ENCODE measurements around the gene LILRB2.
"Not testable (repeated sequence)": the region's sequence is repeated elsewhere in the genome, so short reads cannot be mapped to it uniquely, and the experiment has no call there.

The LILRB2 gene

DNA sequence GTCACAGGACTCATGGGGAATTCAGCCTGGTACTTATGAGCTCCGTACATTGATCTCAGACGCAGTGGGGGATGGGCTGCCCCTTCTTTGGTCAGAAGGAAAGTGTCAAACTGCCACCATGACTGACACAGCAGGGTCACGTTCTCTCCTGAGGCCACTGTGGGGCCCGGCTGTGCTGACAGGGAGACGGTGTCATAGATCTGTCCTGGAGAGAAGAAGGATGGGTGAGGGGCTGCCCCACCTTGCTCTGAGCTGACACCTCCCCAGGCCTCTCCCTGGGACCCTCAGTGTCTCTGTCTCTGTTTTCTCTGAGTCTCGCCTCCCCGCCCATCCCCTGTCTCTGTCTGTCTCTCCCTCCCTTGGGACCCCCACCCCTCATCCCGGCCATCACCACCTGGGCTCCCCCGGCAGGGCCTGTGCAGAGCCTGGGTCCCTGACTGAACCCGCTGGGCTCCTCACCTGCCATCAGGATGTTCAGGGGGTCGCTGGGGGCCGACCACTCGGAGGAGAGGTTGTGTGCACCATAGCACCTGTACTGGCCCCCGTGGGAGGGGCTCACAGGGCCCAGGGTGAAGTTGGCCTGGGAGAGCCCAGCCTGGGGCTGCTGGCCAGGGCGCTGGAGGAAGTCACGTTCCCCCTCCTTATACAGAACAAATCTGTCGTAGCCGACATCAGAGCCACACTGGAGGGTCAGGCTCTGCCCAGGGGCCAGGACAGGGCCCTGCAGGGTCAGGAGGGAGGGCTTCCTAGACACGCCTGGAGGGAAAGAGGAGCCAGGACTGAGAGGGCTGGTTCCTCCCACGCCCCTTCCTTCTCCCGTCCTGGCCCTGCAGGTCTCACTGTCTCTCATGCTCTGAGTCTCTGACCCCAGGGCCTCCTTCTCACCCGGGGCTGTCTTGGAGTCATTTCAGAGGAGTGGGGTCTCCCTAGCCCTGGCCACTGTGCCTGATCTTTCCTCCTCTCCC is 40.3 kb downstream of the LILRB2 start:
- not testable (repeated sequence) for DNase-seq (ENCODE audit: low spot score)

DNA sequence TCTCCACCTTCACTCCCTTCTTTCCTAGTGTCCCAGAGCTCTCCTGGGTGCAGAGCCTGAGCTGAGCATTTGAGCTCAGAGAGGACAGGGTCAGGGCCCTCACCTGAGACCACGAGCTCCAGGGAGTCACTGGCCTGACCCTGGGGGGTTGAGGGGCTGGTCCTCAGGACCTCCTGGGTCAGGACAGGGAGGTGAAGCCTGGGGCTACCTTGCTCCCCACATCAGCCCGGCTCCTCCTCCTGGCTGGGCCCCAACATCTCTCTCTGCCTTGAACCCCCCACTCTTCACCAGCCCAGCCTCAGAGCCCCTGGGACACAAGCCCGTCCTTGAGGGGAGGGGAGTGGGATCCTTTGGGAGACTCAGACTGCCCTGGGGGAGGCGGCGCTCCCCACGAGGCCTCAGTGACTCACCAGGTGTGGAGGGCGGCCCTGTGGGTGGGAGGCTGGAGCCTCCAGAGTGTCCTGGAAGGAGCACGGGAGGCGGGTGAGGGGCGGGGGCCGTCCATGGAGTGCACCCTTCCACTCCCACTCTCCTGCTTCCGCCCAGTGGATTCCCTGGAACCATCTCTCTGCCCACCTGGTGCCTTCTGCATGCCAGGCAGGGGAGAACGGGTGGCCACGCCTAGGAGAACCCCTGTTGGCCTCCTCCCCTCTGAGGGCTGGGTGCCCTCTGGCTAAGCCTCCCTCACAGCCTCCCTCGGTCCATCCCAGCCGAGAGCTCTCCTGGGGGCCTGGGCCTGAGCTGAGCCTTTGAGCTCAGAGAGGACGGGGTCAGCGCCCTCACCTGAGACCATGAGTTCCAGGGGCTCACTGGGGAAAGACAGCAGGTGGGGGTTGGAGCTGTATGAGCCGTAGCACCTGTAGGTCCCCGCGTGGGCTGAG is 41.2 kb downstream of the LILRB2 start:
- not testable (repeated sequence) for DNase-seq (ENCODE audit: low spot score)

DNA sequence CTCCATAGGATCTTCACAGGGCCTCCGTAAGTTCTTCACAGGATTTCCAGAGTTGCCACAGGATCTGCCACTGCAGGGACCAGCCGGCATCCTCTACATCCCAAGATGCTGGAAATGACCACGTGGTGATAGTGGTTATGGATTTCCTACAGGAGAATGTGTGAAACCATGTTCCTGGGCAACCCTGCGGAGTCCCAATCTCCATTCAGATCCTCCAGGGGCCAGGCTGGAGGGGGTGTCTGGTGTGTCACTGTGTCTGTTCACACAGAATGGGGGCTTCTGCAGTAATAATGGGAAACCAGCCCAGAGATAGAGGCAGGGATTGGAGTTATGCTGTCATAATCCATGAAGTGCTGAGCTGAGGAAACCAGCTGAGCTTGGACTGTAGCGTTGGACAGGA is 47.0 kb downstream of the LILRB2 start:
- no peak for DNase-seq (ENCODE audit: low spot score)

DNA sequence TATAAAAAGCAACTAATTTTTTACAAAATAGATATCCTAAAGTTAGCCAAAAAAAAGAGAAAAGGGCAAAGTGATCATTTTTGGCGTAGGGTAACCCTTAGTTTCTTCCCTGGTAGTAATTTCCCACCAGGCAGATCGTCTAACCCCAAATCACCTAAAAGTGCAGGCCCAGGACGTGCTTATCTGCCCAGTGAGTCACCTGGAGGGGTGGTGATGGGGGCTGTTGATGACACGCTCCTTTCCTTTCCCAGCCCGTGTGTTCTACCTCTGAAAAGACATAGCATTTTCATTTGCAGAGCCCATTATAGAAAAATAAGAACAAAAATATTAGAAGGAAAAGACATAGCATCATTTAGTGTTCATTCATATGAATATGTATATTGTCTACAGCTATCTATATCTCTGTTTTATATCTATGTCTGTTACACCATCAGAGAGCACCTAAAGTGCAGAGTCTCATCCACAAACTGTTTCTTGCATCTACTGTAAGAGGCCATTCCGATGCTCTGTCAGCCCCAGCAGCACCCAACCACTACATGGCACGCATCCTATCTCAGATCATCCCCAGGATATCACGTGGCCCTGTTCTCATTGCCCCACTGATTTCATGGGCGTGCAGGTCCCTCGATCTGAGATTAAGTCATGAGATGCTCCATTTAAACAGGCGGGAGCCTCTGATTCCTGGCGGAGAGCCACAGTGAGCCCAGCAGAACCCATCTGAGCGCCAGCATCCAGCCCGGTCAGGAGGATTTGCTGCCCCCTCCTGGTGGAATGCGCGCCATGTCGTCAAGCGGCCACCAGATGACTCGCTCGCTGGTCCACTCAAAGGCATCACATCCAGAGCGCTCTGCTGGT is 49.6 kb downstream of the LILRB2 start:
- DNase-seq (ENCODE audit: low spot score), result no peak

DNA sequence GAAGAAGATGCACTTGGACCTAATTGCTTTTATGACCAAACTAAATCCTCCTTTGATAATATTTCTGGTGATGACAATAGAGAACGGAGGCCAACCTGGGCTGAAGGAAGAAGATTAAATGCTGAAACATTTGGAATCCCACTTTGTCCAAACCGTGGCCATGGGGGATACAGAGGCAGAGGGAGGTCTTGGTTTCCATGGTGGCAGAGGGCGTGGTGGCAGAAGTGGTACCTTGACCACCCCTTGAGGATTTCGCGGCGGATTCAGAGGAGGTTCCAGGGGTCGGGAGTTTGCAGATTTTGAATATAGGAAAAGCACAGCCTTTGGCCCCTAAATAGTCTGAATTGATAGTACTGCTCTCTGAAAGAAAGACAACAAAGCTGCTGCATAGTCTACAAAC is 50.9 kb downstream of the LILRB2 start:
- DNase-seq (ENCODE audit: low spot score), result no peak

DNA sequence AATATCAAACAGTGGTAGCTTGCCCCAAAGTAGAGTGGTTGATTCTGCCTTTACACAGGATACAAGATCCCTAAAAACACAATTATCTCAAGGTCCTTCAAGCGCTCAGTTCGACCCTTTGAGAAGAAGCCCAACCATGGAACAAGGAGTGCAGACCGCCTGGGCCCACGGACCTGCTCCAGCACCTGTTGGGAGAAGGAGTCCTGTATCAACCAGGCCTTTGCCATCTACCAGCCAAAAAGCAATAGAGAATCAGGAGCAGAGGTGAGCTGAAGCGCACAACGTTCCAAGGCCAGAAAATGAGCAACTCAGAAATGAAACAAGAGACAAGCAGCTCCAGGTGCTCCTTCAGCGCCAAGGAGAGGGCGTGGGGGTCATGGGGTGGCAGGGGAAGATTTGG is 51.8 kb downstream of the LILRB2 start:
- DNase-seq (ENCODE audit: low spot score), result no peak

DNA sequence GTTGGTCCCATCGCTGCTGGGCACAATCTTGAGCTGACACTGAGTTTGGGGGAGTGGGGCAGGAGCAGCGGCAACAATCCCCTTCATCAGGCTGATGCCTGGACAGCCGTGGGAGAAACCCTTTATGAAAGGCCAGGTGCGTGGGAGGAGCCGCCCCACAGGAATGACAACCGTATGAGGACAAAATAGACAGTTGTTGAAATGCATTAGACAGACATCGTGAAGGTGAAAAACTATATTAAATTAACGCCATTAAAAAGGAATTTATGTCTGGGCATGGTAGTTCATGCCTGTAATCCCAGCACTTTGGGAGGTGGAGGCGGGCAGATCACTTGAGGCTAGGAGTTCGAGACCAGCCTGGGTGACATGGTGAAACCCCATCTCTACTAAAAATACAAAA is 56.3 kb downstream of the LILRB2 start:
- not testable (repeated sequence) for DNase-seq (ENCODE audit: low spot score)

DNA sequence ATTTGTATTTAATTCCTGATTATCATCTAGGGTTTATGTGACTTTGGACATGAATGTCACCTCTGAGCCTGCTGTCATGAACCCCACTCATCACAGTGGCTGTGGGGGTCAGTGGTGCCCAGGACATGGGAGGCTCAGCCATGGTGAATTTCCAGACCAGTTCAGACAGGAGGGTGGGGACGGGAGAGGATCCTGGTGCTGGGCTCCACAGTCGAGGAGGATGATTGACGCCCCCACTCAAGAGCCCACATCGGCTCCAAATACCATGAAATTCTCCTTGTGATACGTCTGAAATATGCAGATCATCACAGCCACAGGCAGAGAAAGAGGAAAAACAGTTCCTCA is 57.0 kb downstream of the LILRB2 start:
- DNase-seq (ENCODE audit: low spot score), result not testable (repeated sequence)

Measured in left forelimb (tissue), 1 donor.